Measurements from ENCODE around the gene FAM32A. TPM values are rescaled to one million over a fixed set of nuclear protein-coding genes. Genes with fewer than 3 reads are reported as not detected.
"Not testable (repeated sequence)": the region's sequence is repeated elsewhere in the genome, so short reads cannot be mapped to it uniquely, and the experiment has no call there.

The FAM32A gene
- polyA plus RNA-seq, 1 of the 3 experiments (the other 2 are of a cell fraction) = 156 TPM

GRCh38 chr19:16178866-16179265 lies 6.3 kb upstream of the FAM32A start:
- H4K20me1 ChIP-seq (ENCODE audit: insufficient read depth); H3K9me2 ChIP-seq; H3K4me2 ChIP-seq; H3K9me3 ChIP-seq; DNase-seq; H3K27ac ChIP-seq (ENCODE audit: low read depth in 2 of 2, low read length in 1 of 2); H3K79me2 ChIP-seq (ENCODE audit: insufficient read depth); H3K4me3 ChIP-seq (ENCODE audit: low read depth in 2 of 2, low read length in 1 of 2); H2AFZ ChIP-seq (ENCODE audit: low read depth); H3K9ac ChIP-seq; POLR2A ChIA-PET; H3K36me3 ChIP-seq (replicated peaks in 1 of 2; ENCODE audit: control insufficient read depth in 1 of 2, insufficient read depth in 2 of 2, low read length in 1 of 2); H3K4me1 ChIP-seq (ENCODE audit: control insufficient read depth in 1 of 2, insufficient read depth in 2 of 2, low read depth in 1 of 2, low read length in 1 of 2): not testable (repeated sequence)
- CTCF ChIA-PET = interaction anchor here (6.0 kb wide), 1 partner anchor 138 kb away, joined by 59 read pairs; no protein-coding TSS in a partner anchor
- WGBS (ENCODE audit: low lambda C conversion rate) = 45% methylated on average over 5 of the region's 5 CpGs
- peaks cover 15% of the 10 kb centered on the region for H3F3A ChIP-seq (replicated peaks; ENCODE audit: insufficient read depth)
- peaks cover 11% of the 10 kb centered on the region; the same call in 1 of the 2 replicates for H3K27me3 ChIP-seq (ENCODE audit: insufficient read depth)

GRCh38 chr19:16180611-16181010 lies 4.6 kb upstream of the FAM32A start:
- ChIA-PET POLR2A (no interaction called here), CTCF (interaction anchor here (1.0 to 6.0 kb wide), 5 partner anchors 10 to 551 kb away, joined by 3 to 59 read pairs (median 5); no protein-coding TSS in a partner anchor)
- Histone ChIP-seq H3K79me2 (ENCODE audit: insufficient read depth) (peaks cover 4% of the 10 kb centered on the region; the same call in 1 of the 2 replicates), H2AFZ (ENCODE audit: low read depth) (peak overlapping the region; percentile 43; the same call in 1 of the 2 replicates), H3K9me2 (no peaks in the 10 kb centered on the region), H3K9ac (no peak overlapping the region), H3K27ac (ENCODE audit: low read depth in 2 of 2, low read length in 1 of 2) (no peak overlapping the region), H3K9me3 (no peaks in the 10 kb centered on the region), H3K27me3 (ENCODE audit: insufficient read depth) (peaks cover 11% of the 10 kb centered on the region; the same call in 1 of the 2 replicates), H3F3A (replicated peaks; ENCODE audit: insufficient read depth) (peaks cover 15% of the 10 kb centered on the region), H3K4me2 (peak overlapping the region; percentile 20; the same call in 1 of the 2 replicates), H3K36me3 (replicated peaks in 1 of 2; ENCODE audit: control insufficient read depth in 1 of 2, insufficient read depth in 2 of 2, low read length in 1 of 2) (no peaks in the 10 kb centered on the region), H3K4me1 (ENCODE audit: control insufficient read depth in 1 of 2, insufficient read depth in 2 of 2, low read depth in 1 of 2, low read length in 1 of 2) (peaks cover 0 to 3% of the 10 kb centered on the region in 2 experiments; a peak in 1 of 4 replicates), H3K4me3 (ENCODE audit: low read depth in 2 of 2, low read length in 1 of 2) (no peak overlapping the region), H4K20me1 (ENCODE audit: insufficient read depth) (no peaks in the 10 kb centered on the region)
- 8% methylated on average over 4 of the region's 4 CpGs for WGBS (ENCODE audit: low lambda C conversion rate)
- no peak for DNase-seq
- TF ChIP-seq FOSL2 (IDR thresholded peaks at IDR 0.05; ENCODE audit: borderline replicate concordance, low read depth) = peak; percentile 14; the same call in 1 of the 2 replicates
- no peak for TF ChIP-seq ZBTB33 (IDR thresholded peaks at IDR 0.05; ENCODE audit: borderline replicate concordance, low read depth)
- TF ChIP-seq RFX5 (IDR thresholded peaks at IDR 0.05; ENCODE audit: low read length) = no peak
- TF ChIP-seq TEAD4 (IDR thresholded peaks at IDR 0.05; ENCODE audit: borderline replicate concordance, insufficient read depth) = peak; percentile 34; the same call in 1 of the 2 replicates
- TF ChIP-seq NFIC (IDR thresholded peaks at IDR 0.05; ENCODE audit: borderline replicate concordance) = 0 out of 2 replicates have a peak, but pooled peaks have one; percentile 6

GRCh38 chr19:16184665-16185122 lies 516 bp upstream of the FAM32A start:
- Histone ChIP-seq H3K9me2 (no peaks in the 10 kb centered on the region), H3K79me2 (ENCODE audit: insufficient read depth) (peaks cover 43% of the 10 kb centered on the region), H3K4me1 (ENCODE audit: control insufficient read depth in 1 of 2, insufficient read depth in 2 of 2, low read depth in 1 of 2, low read length in 1 of 2) (peaks cover 3 to 7% of the 10 kb centered on the region in 2 experiments; a peak in 2 of 4 replicates), H3F3A (replicated peaks; ENCODE audit: insufficient read depth) (peaks cover 15% of the 10 kb centered on the region), H3K36me3 (replicated peaks in 1 of 2; ENCODE audit: control insufficient read depth in 1 of 2, insufficient read depth in 2 of 2, low read length in 1 of 2) (peaks cover 10 to 13% of the 10 kb centered on the region in 2 experiments), H4K20me1 (ENCODE audit: insufficient read depth) (0 out of 2 replicates have a peak, but pooled peaks cover 5% of the 10 kb centered on the region), H3K4me2 (peak overlapping the region; percentile 92), H3K9ac (no peak overlapping the region), H3K9me3 (no peaks in the 10 kb centered on the region), H3K4me3 (ENCODE audit: low read depth in 2 of 2, low read length in 1 of 2) (peak overlapping the region; percentile 73 to 99), H2AFZ (ENCODE audit: low read depth) (peak overlapping the region; percentile 97), H3K27me3 (ENCODE audit: insufficient read depth) (no peaks in the 10 kb centered on the region; the same call in 1 of the 2 replicates), H3K27ac (ENCODE audit: low read depth in 2 of 2, low read length in 1 of 2) (peak overlapping the region; percentile 41 to 51; a peak in 2 of 4 replicates)
- ChIA-PET POLR2A (interaction anchor here (0.7 to 3.1 kb wide), 7 partner anchors 10 to 388 kb away, joined by 3 to 18 read pairs (median 4); partner anchors contain the start of genes AP1M1, SLC35E1 and TPM4), CTCF (interaction anchor here (0.7 to 4.2 kb wide), 8 partner anchors 10 to 555 kb away, joined by 4 to 26 read pairs (median 5); partner anchors contain the start of genes HSH2D and RAB8A)
- WGBS (ENCODE audit: low lambda C conversion rate) = 46% methylated on average over 18 of the region's 18 CpGs
- no peak for DNase-seq
- TF ChIP-seq RCOR1 (IDR thresholded peaks at IDR 0.05; ENCODE audit: low read length) = no peak
- TF ChIP-seq USF1 (IDR thresholded peaks at IDR 0.05; ENCODE audit: borderline replicate concordance, low read depth) = no peak
- no peak for TF ChIP-seq CTCF (IDR thresholded peaks at IDR 0.05)
- no peak for TF ChIP-seq RXRA (IDR thresholded peaks at IDR 0.05; ENCODE audit: borderline replicate concordance, low read depth)
- TF ChIP-seq NRF1 (IDR thresholded peaks at IDR 0.05; ENCODE audit: low read depth, low read length) = no peak
- no peak for TF ChIP-seq JUND (IDR thresholded peaks at IDR 0.05)
- no peak for TF ChIP-seq NFIC (IDR thresholded peaks at IDR 0.05; ENCODE audit: borderline replicate concordance)
- TF ChIP-seq YY1 (IDR thresholded peaks at IDR 0.05; ENCODE audit: low read depth) = no peak
- TF ChIP-seq TEAD4 (IDR thresholded peaks at IDR 0.05; ENCODE audit: borderline replicate concordance, insufficient read depth) = no peak

All from SK-N-SH (cell line).